ENCODE measurements around the gene GPR137B.

GPR137B gene

GRCh38 chr1:236211815-236212214 is 69.5 kb downstream of the GPR137B start:
- Histone ChIP-seq H3K27me3 (no peaks in the 10 kb centered on the region), H3K9me3 (no peaks in the 10 kb centered on the region), H3K27ac (no peak overlapping the region), H3K4me3 (ENCODE audit: low read depth in 1 of 2, low read length in 1 of 2) (no peak overlapping the region), H3K4me1 (ENCODE audit: control insufficient read depth in 1 of 2, insufficient read depth in 1 of 2, low read depth in 1 of 2, low read length in 1 of 2) (no peaks in the 10 kb centered on the region), H3K36me3 (peaks cover 4% of the 10 kb centered on the region)
- TF ChIP-seq, protein P1, sequence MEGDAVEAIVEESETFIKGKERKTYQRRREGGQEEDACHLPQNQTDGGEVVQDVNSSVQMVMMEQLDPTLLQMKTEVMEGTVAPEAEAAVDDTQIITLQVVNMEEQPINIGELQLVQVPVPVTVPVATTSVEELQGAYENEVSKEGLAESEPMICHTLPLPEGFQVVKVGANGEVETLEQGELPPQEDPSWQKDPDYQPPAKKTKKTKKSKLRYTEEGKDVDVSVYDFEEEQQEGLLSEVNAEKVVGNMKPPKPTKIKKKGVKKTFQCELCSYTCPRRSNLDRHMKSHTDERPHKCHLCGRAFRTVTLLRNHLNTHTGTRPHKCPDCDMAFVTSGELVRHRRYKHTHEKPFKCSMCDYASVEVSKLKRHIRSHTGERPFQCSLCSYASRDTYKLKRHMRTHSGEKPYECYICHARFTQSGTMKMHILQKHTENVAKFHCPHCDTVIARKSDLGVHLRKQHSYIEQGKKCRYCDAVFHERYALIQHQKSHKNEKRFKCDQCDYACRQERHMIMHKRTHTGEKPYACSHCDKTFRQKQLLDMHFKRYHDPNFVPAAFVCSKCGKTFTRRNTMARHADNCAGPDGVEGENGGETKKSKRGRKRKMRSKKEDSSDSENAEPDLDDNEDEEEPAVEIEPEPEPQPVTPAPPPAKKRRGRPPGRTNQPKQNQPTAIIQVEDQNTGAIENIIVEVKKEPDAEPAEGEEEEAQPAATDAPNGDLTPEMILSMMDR (IDR thresholded peaks at IDR 0.05): no peak

GRCh38 chr1:236213534-236213933 is 71.2 kb downstream of the GPR137B start:
- TF ChIP-seq, protein P1 (IDR thresholded peaks at IDR 0.05): no peak
- no peaks in the 10 kb centered on the region for H3K4me1 ChIP-seq (ENCODE audit: control insufficient read depth in 1 of 2, insufficient read depth in 1 of 2, low read depth in 1 of 2, low read length in 1 of 2)

GRCh38 chr1:236214761-236215160 is 72.4 kb downstream of the GPR137B start:
- Histone ChIP-seq H3K4me1 (ENCODE audit: control insufficient read depth in 1 of 2, insufficient read depth in 1 of 2, low read depth in 1 of 2, low read length in 1 of 2) (no peaks in the 10 kb centered on the region), H3K27ac (no peak overlapping the region), H3K36me3 (peaks cover 4% of the 10 kb centered on the region), H3K4me3 (ENCODE audit: low read depth in 1 of 2, low read length in 1 of 2) (no peak overlapping the region), H3K9me3 (no peaks in the 10 kb centered on the region), H3K27me3 (no peaks in the 10 kb centered on the region)
- TF ChIP-seq, protein P1 (IDR thresholded peaks at IDR 0.05): no peak

More at GRCh38 chr1:236213534-236213933, 71.2 kb downstream of the GPR137B start:
- H3K4me3 ChIP-seq (ENCODE audit: low read depth in 1 of 2, low read length in 1 of 2): no peak overlapping the region
- H3K9me3 ChIP-seq: no peaks in the 10 kb centered on the region
- peaks cover 4% of the 10 kb centered on the region for H3K36me3 ChIP-seq
- H3K27ac ChIP-seq: no peak overlapping the region
- H3K27me3 ChIP-seq: no peaks in the 10 kb centered on the region

GRCh38 chr1:236220473-236220872 is 78.1 kb downstream of the GPR137B start:
- Histone ChIP-seq H3K27ac (no peak overlapping the region), H3K27me3 (no peaks in the 10 kb centered on the region), H3K9me3 (no peaks in the 10 kb centered on the region), H3K4me3 (ENCODE audit: low read depth in 1 of 2, low read length in 1 of 2) (no peak overlapping the region), H3K36me3 (peaks cover 6% of the 10 kb centered on the region), H3K4me1 (ENCODE audit: control insufficient read depth in 1 of 2, insufficient read depth in 1 of 2, low read depth in 1 of 2, low read length in 1 of 2) (peaks cover 0 to 13% of the 10 kb centered on the region in 2 experiments)
- TF ChIP-seq, protein P1 (IDR thresholded peaks at IDR 0.05): no peak

GRCh38 chr1:236222632-236223031 is 80.3 kb downstream of the GPR137B start:
- Histone ChIP-seq H3K27me3 (no peaks in the 10 kb centered on the region), H3K36me3 (peaks cover 4% of the 10 kb centered on the region), H3K9me3 (no peaks in the 10 kb centered on the region), H3K4me3 (ENCODE audit: low read depth in 1 of 2, low read length in 1 of 2) (no peak overlapping the region), H3K27ac (no peak overlapping the region), H3K4me1 (ENCODE audit: control insufficient read depth in 1 of 2, insufficient read depth in 1 of 2, low read depth in 1 of 2, low read length in 1 of 2) (peaks cover 0 to 13% of the 10 kb centered on the region in 2 experiments)
- TF ChIP-seq, protein P1 (IDR thresholded peaks at IDR 0.05): no peak

DNA sequence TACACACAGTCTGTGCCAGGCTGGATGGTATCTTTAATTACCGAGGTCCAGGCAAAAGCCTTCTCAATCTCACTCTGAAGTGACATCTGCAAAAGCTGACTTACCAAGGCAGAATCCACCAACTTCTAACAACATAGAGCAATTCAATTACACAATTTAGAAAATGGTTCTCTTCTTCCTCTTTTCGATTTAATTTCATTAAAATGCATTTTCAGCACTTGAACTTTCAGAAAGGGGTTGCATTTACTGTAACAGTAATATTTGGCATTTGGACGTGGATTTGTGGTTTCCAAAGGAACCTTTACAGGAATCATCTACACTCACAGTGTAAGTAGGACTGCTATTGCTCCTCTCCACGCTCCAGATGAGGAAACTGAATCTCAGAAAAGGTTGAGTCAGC is 86.1 kb downstream of the GPR137B start:
- H3K27me3 ChIP-seq: no peaks in the 10 kb centered on the region
- H3K4me3 ChIP-seq (ENCODE audit: low read depth in 1 of 2, low read length in 1 of 2): no peak overlapping the region
- no peaks in the 10 kb centered on the region for H3K9me3 ChIP-seq
- TF ChIP-seq, protein P1 (IDR thresholded peaks at IDR 0.05): no peak
- peaks cover 4% of the 10 kb centered on the region for H3K36me3 ChIP-seq
- H3K27ac ChIP-seq: no peak overlapping the region
- peaks cover 0 to 15% of the 10 kb centered on the region in 2 experiments for H3K4me1 ChIP-seq (ENCODE audit: control insufficient read depth in 1 of 2, insufficient read depth in 1 of 2, low read depth in 1 of 2, low read length in 1 of 2)

Data from neutrophil (primary cell).